WTC11 (cell line): ENCODE results near the gene SLC16A7. TPM values are rescaled to one million over a fixed set of nuclear protein-coding genes. Genes with fewer than 3 reads are reported as not detected.

Experiments
- ATAC-seq: fragments of 200-7000 bp; cut with Tn5 transposase; 2 replicates; pipeline ENCODE4 v1.10.0; 2021; ENCODE audit warnings: mild to moderate bottlenecking, moderate library complexity
- CTCF ChIA-PET: fragments of 300-600 bp; sonication (Branson Sonifier 250); formaldehyde crosslinking; loops from one replicate; lab custom pipeline; 2021; ENCODE audit warnings: antibody characterized with exemption; lab: Charles Lee
- POLR2A ChIA-PET: fragments of 350-600 bp; sonication (Branson Sonifier 250); formaldehyde crosslinking; loops from one replicate; lab custom pipeline; 2021; ENCODE audit warnings: antibody characterized with exemption; lab: Charles Lee
- DNase-seq: peaks from one replicate; pipeline ENCODE4 v3.0.0; 2021; ENCODE audit warnings: low spot score
- H3K27ac Mint-ChIP-seq: 2 replicates; pipeline ENCODE4 v1.8.0; 2021; ENCODE audit warnings: mixed read lengths
- H3K27me3 Mint-ChIP-seq: 2 replicates; pipeline ENCODE4 v1.8.0; 2021; ENCODE audit warnings: low read depth, mild to moderate bottlenecking, moderate library complexity, mixed read lengths
- H3K36me3 Mint-ChIP-seq: 2 replicates; pipeline ENCODE4 v1.8.0; 2021; ENCODE audit warnings: mixed read lengths
- H3K4me1 Mint-ChIP-seq: 2 replicates; pipeline ENCODE4 v1.8.0; 2022; ENCODE audit warnings: mixed read lengths
- H3K4me3 Mint-ChIP-seq: 2 replicates; pipeline ENCODE4 v1.8.0; 2021; ENCODE audit warnings: mild to moderate bottlenecking, moderate library complexity, mixed read lengths
- H3K9me3 Mint-ChIP-seq: 2 replicates; pipeline ENCODE4 v1.8.0; 2021; ENCODE audit warnings: mixed read lengths
- AFF4 ChIP-seq: sonication (generic); formaldehyde crosslinking; IDR thresholded peaks from 2 replicates; pipeline ENCODE4 v1.8.1; 2023; ENCODE audit warnings: mild to moderate bottlenecking, missing genetic modification reagents, borderline replicate concordance
- AR ChIP-seq: fragments of 250-450 bp; sonication (Bioruptor Pico); IDR thresholded peaks from 2 replicates; pipeline ENCODE4 v1.9.0; 2021; ENCODE audit warnings: mild to moderate bottlenecking
- ATF1 ChIP-seq: sonication (generic); formaldehyde crosslinking; IDR thresholded peaks from 2 replicates; pipeline ENCODE4 v1.8.1; 2023; ENCODE audit warnings: mild to moderate bottlenecking, moderate library complexity, missing genetic modification reagents
- ATF3 ChIP-seq: sonication (generic); formaldehyde crosslinking; conservative IDR thresholded peaks from 2 replicates; pipeline ENCODE4 v1.8.1; 2022; ENCODE audit warnings: mild to moderate bottlenecking, missing genetic modification reagents
- ATF6 ChIP-seq: sonication (generic); formaldehyde crosslinking; IDR thresholded peaks from 2 replicates; pipeline ENCODE4 v1.8.1; 2023; ENCODE audit warnings: mild to moderate bottlenecking, missing genetic modification reagents
- ETV6 ChIP-seq: sonication (generic); formaldehyde crosslinking; IDR thresholded peaks from 2 replicates; pipeline ENCODE4 v1.8.1; 2022; ENCODE audit warnings: mild to moderate bottlenecking, missing genetic modification reagents
- FOXK1 ChIP-seq: sonication (generic); formaldehyde crosslinking; IDR thresholded peaks from 2 replicates; pipeline ENCODE4 v1.8.0; 2022; ENCODE audit warnings: mild to moderate bottlenecking, moderate library complexity, missing genetic modification reagents
- GABPB1 ChIP-seq: sonication (generic); formaldehyde crosslinking; IDR thresholded peaks from 2 replicates; pipeline ENCODE4 v1.8.1; 2023; ENCODE audit warnings: mild to moderate bottlenecking, missing genetic modification reagents
- HMGA2 ChIP-seq: fragments of 250-450 bp; sonication (Bioruptor Pico); IDR thresholded peaks from 2 replicates; pipeline ENCODE4 v1.4.0; 2021; ENCODE audit warnings: mild to moderate bottlenecking, moderate library complexity
- MAX ChIP-seq: sonication (generic); formaldehyde crosslinking; IDR thresholded peaks from 2 replicates; pipeline ENCODE4 v1.8.0; 2022; ENCODE audit warnings: mild to moderate bottlenecking, missing genetic modification reagents
- MYBL2 ChIP-seq: sonication (generic); formaldehyde crosslinking; IDR thresholded peaks from 2 replicates; pipeline ENCODE4 v1.8.1; 2023; ENCODE audit warnings: mild to moderate bottlenecking, moderate library complexity, missing genetic modification reagents
- NR1H2 ChIP-seq: sonication (generic); formaldehyde crosslinking; IDR thresholded peaks from 2 replicates; pipeline ENCODE4 v1.9.0; 2021; ENCODE audit warnings: mild to moderate bottlenecking, moderate library complexity, missing genetic modification reagents
- NR3C1 ChIP-seq: sonication (generic); formaldehyde crosslinking; conservative IDR thresholded peaks from 2 replicates; pipeline ENCODE4 v1.8.1; 2023; ENCODE audit warnings: low read depth, mild to moderate bottlenecking, missing genetic modification reagents
- RORB ChIP-seq: fragments of 250-450 bp; sonication (Bioruptor Pico); IDR thresholded peaks from 2 replicates; pipeline ENCODE4 v1.9.0; 2021; ENCODE audit warnings: mild to moderate bottlenecking
- SP1 ChIP-seq: sonication (generic); formaldehyde crosslinking; conservative IDR thresholded peaks from 2 replicates; pipeline ENCODE4 v1.8.1; 2022; ENCODE audit warnings: missing genetic modification reagents
- TEAD4 ChIP-seq: sonication (generic); formaldehyde crosslinking; IDR thresholded peaks from 2 replicates; pipeline ENCODE4 v1.8.0; 2022; ENCODE audit warnings: mild to moderate bottlenecking, missing genetic modification reagents
- TP53 ChIP-seq: sonication (generic); formaldehyde crosslinking; IDR thresholded peaks from 2 replicates; pipeline ENCODE4 v1.8.1; 2023; ENCODE audit warnings: mild to moderate bottlenecking, missing genetic modification reagents
- ZNF121 ChIP-seq: sonication (generic); formaldehyde crosslinking; IDR thresholded peaks from 2 replicates; pipeline ENCODE4 v1.8.0; 2023; ENCODE audit warnings: missing genetic modification reagents
- ZNF232 ChIP-seq: sonication (generic); formaldehyde crosslinking; IDR thresholded peaks from 2 replicates; pipeline ENCODE4 v1.8.0; 2022; ENCODE audit warnings: mild to moderate bottlenecking, missing genetic modification reagents
- ZNF396 ChIP-seq: fragments of 250-450 bp; sonication (Bioruptor Pico); IDR thresholded peaks from 2 replicates; pipeline ENCODE4 v1.8.0; 2021; ENCODE audit warnings: mild to moderate bottlenecking, moderate library complexity, borderline replicate concordance
- total RNA-seq: library from RNA; stranded (reverse); gene quantifications from 3 replicates; pipeline ENCODE4 v1.2.3, GENCODE V29; 2021
- TF ChIP-seq, protein P1 (sequence below): sonication (generic); formaldehyde crosslinking; IDR thresholded peaks from 2 replicates; pipeline ENCODE4 v1.8.1; 2023; ENCODE audit warnings: mild to moderate bottlenecking, missing genetic modification reagents, moderate library complexity
- TF ChIP-seq, protein P2 (sequence below): sonication (generic); formaldehyde crosslinking; IDR thresholded peaks from 2 replicates; pipeline ENCODE4 v1.8.0; 2022; ENCODE audit warnings: mild to moderate bottlenecking, missing genetic modification reagents
- TF ChIP-seq, protein P3 (sequence below): sonication (generic); formaldehyde crosslinking; IDR thresholded peaks from 2 replicates; pipeline ENCODE4 v1.8.0; 2022; ENCODE audit warnings: mild to moderate bottlenecking, missing genetic modification reagents

SLC16A7 gene
- total RNA-seq, 1 experiment from 2014 or later, result 3.4 TPM

DNA sequence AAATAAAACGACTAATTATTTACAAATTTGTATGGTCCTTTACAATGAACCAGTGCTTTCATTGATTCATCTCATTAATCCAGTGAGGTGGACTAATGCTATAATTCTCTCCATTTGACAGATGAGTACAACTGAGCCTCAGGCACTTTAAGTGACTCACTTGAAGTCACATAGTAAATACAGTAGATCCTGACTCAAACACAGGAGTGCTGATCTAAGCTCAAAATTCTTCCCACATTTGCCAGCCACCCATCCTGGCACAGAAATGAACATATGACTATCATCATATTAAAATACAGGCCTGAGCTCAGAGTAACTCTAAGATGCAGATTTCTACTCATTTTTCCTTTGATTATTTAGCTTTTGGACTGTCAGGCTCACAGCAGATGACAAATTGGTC is 30.6 kb downstream of the SLC16A7 start (continued):
- TF ChIP-seq AR (CRISPR knock-in tag), result no peak
- TF ChIP-seq TEAD4 (CRISPR knock-in tag), result no peak
- no peak for TF ChIP-seq SP1 (CRISPR knock-in tag)
- TF ChIP-seq ZNF121 (CRISPR knock-in tag), result no peak
- no peak for TF ChIP-seq ETV6
- TF ChIP-seq, protein P1, sequence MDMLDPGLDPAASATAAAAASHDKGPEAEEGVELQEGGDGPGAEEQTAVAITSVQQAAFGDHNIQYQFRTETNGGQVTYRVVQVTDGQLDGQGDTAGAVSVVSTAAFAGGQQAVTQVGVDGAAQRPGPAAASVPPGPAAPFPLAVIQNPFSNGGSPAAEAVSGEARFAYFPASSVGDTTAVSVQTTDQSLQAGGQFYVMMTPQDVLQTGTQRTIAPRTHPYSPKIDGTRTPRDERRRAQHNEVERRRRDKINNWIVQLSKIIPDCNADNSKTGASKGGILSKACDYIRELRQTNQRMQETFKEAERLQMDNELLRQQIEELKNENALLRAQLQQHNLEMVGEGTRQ, result no peak
- TF ChIP-seq, all 79 proteins: peak for 0

DNA sequence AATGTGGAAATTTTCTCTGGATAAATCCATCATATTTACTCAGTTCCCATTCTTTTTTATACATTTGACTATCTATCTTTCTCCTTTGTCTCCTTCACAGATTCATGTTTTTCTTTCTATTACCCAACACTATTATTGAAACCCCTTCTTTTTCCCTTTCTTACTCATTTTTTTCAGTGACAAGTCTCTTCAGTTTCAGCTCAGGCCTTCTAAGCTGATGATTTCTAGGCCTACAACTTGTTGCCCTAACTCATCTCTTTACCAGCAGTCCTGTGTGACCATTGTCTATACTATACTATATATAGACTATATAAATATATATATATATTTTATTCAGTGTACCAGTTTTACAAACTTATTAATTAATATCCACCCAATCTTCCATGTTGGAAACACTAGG is 31.8 kb downstream of the SLC16A7 start:
- H3K27ac Mint-ChIP-seq, result no peak overlapping the region
- DNase-seq, result no peak
- POLR2A ChIA-PET, result no interaction called here
- no peaks in the 10 kb centered on the region for H3K9me3 Mint-ChIP-seq
- no peaks in the 10 kb centered on the region for H3K36me3 Mint-ChIP-seq
- no peak for ATAC-seq
- peaks cover 3% of the 10 kb centered on the region for H3K4me1 Mint-ChIP-seq
- H3K27me3 Mint-ChIP-seq, result no peaks in the 10 kb centered on the region
- CTCF ChIA-PET, result no interaction called here
- H3K4me3 Mint-ChIP-seq, result no peak overlapping the region
- TF ChIP-seq, protein P2, sequence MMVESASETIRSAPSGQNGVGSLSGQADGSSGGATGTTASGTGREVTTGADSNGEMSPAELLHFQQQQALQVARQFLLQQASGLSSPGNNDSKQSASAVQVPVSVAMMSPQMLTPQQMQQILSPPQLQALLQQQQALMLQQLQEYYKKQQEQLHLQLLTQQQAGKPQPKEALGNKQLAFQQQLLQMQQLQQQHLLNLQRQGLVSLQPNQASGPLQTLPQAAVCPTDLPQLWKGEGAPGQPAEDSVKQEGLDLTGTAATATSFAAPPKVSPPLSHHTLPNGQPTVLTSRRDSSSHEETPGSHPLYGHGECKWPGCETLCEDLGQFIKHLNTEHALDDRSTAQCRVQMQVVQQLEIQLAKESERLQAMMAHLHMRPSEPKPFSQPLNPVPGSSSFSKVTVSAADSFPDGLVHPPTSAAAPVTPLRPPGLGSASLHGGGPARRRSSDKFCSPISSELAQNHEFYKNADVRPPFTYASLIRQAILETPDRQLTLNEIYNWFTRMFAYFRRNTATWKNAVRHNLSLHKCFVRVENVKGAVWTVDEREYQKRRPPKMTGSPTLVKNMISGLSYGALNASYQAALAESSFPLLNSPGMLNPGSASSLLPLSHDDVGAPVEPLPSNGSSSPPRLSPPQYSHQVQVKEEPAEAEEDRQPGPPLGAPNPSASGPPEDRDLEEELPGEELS (CRISPR knock-in tag), result no peak
- TF ChIP-seq GABPB1 (no peak), ATF3 (CRISPR knock-in tag) (no peak), RORB (CRISPR knock-in tag) (no peak), MAX (no peak), TP53 (CRISPR knock-in tag) (no peak), ZNF232 (CRISPR knock-in tag) (no peak), NR3C1 (CRISPR knock-in tag) (no peak), NR1H2 (CRISPR knock-in tag) (no peak), HMGA2 (CRISPR knock-in tag) (no peak), FOXK1 (no peak), ATF1 (no peak), MYBL2 (CRISPR knock-in tag) (no peak), ZNF396 (no peak), ATF6 (CRISPR knock-in tag) (no peak), AFF4 (CRISPR knock-in tag) (no peak)
- TF ChIP-seq, protein P3, sequence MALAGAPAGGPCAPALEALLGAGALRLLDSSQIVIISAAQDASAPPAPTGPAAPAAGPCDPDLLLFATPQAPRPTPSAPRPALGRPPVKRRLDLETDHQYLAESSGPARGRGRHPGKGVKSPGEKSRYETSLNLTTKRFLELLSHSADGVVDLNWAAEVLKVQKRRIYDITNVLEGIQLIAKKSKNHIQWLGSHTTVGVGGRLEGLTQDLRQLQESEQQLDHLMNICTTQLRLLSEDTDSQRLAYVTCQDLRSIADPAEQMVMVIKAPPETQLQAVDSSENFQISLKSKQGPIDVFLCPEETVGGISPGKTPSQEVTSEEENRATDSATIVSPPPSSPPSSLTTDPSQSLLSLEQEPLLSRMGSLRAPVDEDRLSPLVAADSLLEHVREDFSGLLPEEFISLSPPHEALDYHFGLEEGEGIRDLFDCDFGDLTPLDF (CRISPR knock-in tag), result no peak
